Measurements from ENCODE around the gene LYST.
"Not testable (repeated sequence)": the region's sequence is repeated elsewhere in the genome, so short reads cannot be mapped to it uniquely, and the experiment has no call there.

Gene LYST

GRCh38 chr1:235775246-235775860 is 91.4 kb downstream of the LYST start:
- FAIRE-seq (no peak), DNase-seq (ENCODE audit: insufficient read length) (no peak)
- no peak for TF ChIP-seq POLR2AphosphoS5 (IDR thresholded peaks at IDR 0.05; ENCODE audit: low read depth, low read length)
- TF ChIP-seq TAF1 (IDR thresholded peaks at IDR 0.05; ENCODE audit: borderline replicate concordance, low read depth, low read length): no peak
- no peak for TF ChIP-seq POLR2A (IDR thresholded peaks at IDR 0.05; ENCODE audit: low read depth, low read length)

- peak; percentile 14 for DNase-seq (ENCODE audit: insufficient read length)
- TF ChIP-seq POLR2AphosphoS5 (IDR thresholded peaks at IDR 0.05; ENCODE audit: low read depth, low read length) (no peak), TAF1 (IDR thresholded peaks at IDR 0.05; ENCODE audit: borderline replicate concordance, low read depth, low read length) (no peak), POLR2A (IDR thresholded peaks at IDR 0.05; ENCODE audit: low read depth, low read length) (no peak)
- peak; percentile 74 for FAIRE-seq
Measured at GRCh38 chr1:235767795-235768194, 98.9 kb downstream of the LYST start.

- no peak for FAIRE-seq
Measured at GRCh38 chr1:235766794-235767285, 99.9 kb downstream of the LYST start.

GRCh38 chr1:235763962-235764361 is 102.7 kb downstream of the LYST start:
- no peak for TF ChIP-seq POLR2A (IDR thresholded peaks at IDR 0.05; ENCODE audit: low read depth, low read length)
- TF ChIP-seq TAF1 (IDR thresholded peaks at IDR 0.05; ENCODE audit: borderline replicate concordance, low read depth, low read length): no peak
- TF ChIP-seq POLR2AphosphoS5 (IDR thresholded peaks at IDR 0.05; ENCODE audit: low read depth, low read length): no peak
- DNase-seq (ENCODE audit: insufficient read length): no peak
- FAIRE-seq: peak; percentile 46

More at GRCh38 chr1:235766794-235767285, 99.9 kb downstream of the LYST start:
- TF ChIP-seq TAF1 (IDR thresholded peaks at IDR 0.05; ENCODE audit: borderline replicate concordance, low read depth, low read length): no peak
- no peak for TF ChIP-seq POLR2AphosphoS5 (IDR thresholded peaks at IDR 0.05; ENCODE audit: low read depth, low read length)
- TF ChIP-seq POLR2A (IDR thresholded peaks at IDR 0.05; ENCODE audit: low read depth, low read length): no peak
- DNase-seq (ENCODE audit: insufficient read length): no peak

GRCh38 chr1:235759336-235759735 is 107.4 kb downstream of the LYST start:
- no peak for FAIRE-seq
- TF ChIP-seq POLR2A (IDR thresholded peaks at IDR 0.05; ENCODE audit: low read depth, low read length): no peak
- TF ChIP-seq POLR2AphosphoS5 (IDR thresholded peaks at IDR 0.05; ENCODE audit: low read depth, low read length): no peak
- no peak for TF ChIP-seq TAF1 (IDR thresholded peaks at IDR 0.05; ENCODE audit: borderline replicate concordance, low read depth, low read length)
- no peak for DNase-seq (ENCODE audit: insufficient read length)

GRCh38 chr1:235758931-235759330 is 107.8 kb downstream of the LYST start:
- no peak for FAIRE-seq
- no peak for TF ChIP-seq POLR2AphosphoS5 (IDR thresholded peaks at IDR 0.05; ENCODE audit: low read depth, low read length)
- DNase-seq (ENCODE audit: insufficient read length): no peak

- TF ChIP-seq TAF1 (IDR thresholded peaks at IDR 0.05; ENCODE audit: borderline replicate concordance, low read depth, low read length) (no peak), POLR2A (IDR thresholded peaks at IDR 0.05; ENCODE audit: low read depth, low read length) (no peak), POLR2AphosphoS5 (IDR thresholded peaks at IDR 0.05; ENCODE audit: low read depth, low read length) (no peak)
- DNase-seq (ENCODE audit: insufficient read length) (no peak), FAIRE-seq (no peak)
Measured at GRCh38 chr1:235757587-235758096, 109.1 kb downstream of the LYST start.

GRCh38 chr1:235754186-235754585 is 112.5 kb downstream of the LYST start:
- not testable (repeated sequence) for FAIRE-seq; DNase-seq (ENCODE audit: insufficient read length)

- TF ChIP-seq TAF1 (IDR thresholded peaks at IDR 0.05; ENCODE audit: borderline replicate concordance, low read depth, low read length): no peak
- no peak for TF ChIP-seq POLR2AphosphoS5 (IDR thresholded peaks at IDR 0.05; ENCODE audit: low read depth, low read length)
- no peak for TF ChIP-seq POLR2A (IDR thresholded peaks at IDR 0.05; ENCODE audit: low read depth, low read length)
- FAIRE-seq (no peak), DNase-seq (ENCODE audit: insufficient read length) (no peak)
Measured at GRCh38 chr1:235749755-235750300, 116.9 kb downstream of the LYST start.

GRCh38 chr1:235748747-235749146 is 118.0 kb downstream of the LYST start:
- DNase-seq (ENCODE audit: insufficient read length) (no peak), FAIRE-seq (no peak)
- TF ChIP-seq POLR2A (IDR thresholded peaks at IDR 0.05; ENCODE audit: low read depth, low read length): no peak
- no peak for TF ChIP-seq TAF1 (IDR thresholded peaks at IDR 0.05; ENCODE audit: borderline replicate concordance, low read depth, low read length)
- no peak for TF ChIP-seq POLR2AphosphoS5 (IDR thresholded peaks at IDR 0.05; ENCODE audit: low read depth, low read length)

- TF ChIP-seq TAF1 (IDR thresholded peaks at IDR 0.05; ENCODE audit: borderline replicate concordance, low read depth, low read length) (no peak), POLR2A (IDR thresholded peaks at IDR 0.05; ENCODE audit: low read depth, low read length) (no peak), POLR2AphosphoS5 (IDR thresholded peaks at IDR 0.05; ENCODE audit: low read depth, low read length) (no peak)
- DNase-seq (ENCODE audit: insufficient read length): no peak
- FAIRE-seq: no peak
Measured at GRCh38 chr1:235746245-235746644, 120.5 kb downstream of the LYST start.

GRCh38 chr1:235745503-235746136 is 121.1 kb downstream of the LYST start:
- no peak for DNase-seq (ENCODE audit: insufficient read length)
- TF ChIP-seq TAF1 (IDR thresholded peaks at IDR 0.05; ENCODE audit: borderline replicate concordance, low read depth, low read length) (no peak), POLR2AphosphoS5 (IDR thresholded peaks at IDR 0.05; ENCODE audit: low read depth, low read length) (no peak), POLR2A (IDR thresholded peaks at IDR 0.05; ENCODE audit: low read depth, low read length) (no peak)
- no peak for FAIRE-seq
